IMR-90 (cell line): ENCODE data around the gene INKA1. TPM values are rescaled to one million over a fixed set of nuclear protein-coding genes. Genes with fewer than 3 reads are reported as not detected.

Experiments used
- ATAC-seq: fragments of 200-7000 bp; cut with Tn5 transposase; 2 replicates; pipeline ENCODE4 v1.9.1; 2020; ENCODE audit warnings: low read depth, mild to moderate bottlenecking, moderate library complexity
- BruUV-seq: library from RNA; stranded (reverse); fragments of 400-500 nt; replicated peaks from 2 replicates; lab custom pipeline; 2021; lab: Mats Ljungman, UMichigan
- CTCF ChIA-PET: fragments of 300-600 bp; formaldehyde crosslinking; extraction: SDS; loops from one replicate; lab custom pipeline; 2021; ENCODE audit warnings: antibody characterized with exemption; lab: Yijun Ruan, JAX
- POLR2A ChIA-PET: fragments of 300-600 bp; sonication (Branson Sonifier 250); formaldehyde crosslinking; loops from one replicate; lab custom pipeline; 2022; ENCODE audit warnings: antibody characterized with exemption; ENCODE audit not compliant: unreplicated experiment; lab: Charles Lee
- DNase-seq: peaks from one replicate; pipeline ENCODE4 v3.0.0; 2013
- H2AFZ ChIP-seq: replicated peaks from 2 replicates; pipeline ENCODE3; 2013; ENCODE audit warnings: low read length, mild to moderate bottlenecking; ENCODE audit not compliant: poor library complexity
- H2AK5ac ChIP-seq: 2 replicates; pipeline ENCODE4 v1.6.1; 2013; ENCODE audit warnings: low read depth, low read length, inconsistent platforms
- H2AK9ac ChIP-seq: replicated peaks from 2 replicates; pipeline ENCODE3; 2013; ENCODE audit warnings: mild to moderate bottlenecking, low read depth, low read length, moderate library complexity; ENCODE audit not compliant: poor library complexity
- H2BK120ac ChIP-seq: 2 replicates; pipeline ENCODE4 v1.6.1; 2013; ENCODE audit warnings: low read depth, low read length, inconsistent platforms
- H2BK15ac ChIP-seq: 3 replicates; pipeline ENCODE4 v1.6.1; 2013; ENCODE audit warnings: low read depth, low read length, inconsistent platforms
- H2BK20ac ChIP-seq: 2 replicates; pipeline ENCODE4 v1.6.1; 2013; ENCODE audit warnings: low read depth, mild to moderate bottlenecking, inconsistent platforms, low read length, moderate library complexity
- H2BK5ac ChIP-seq: 2 replicates; pipeline ENCODE4 v1.6.1; 2013; ENCODE audit warnings: mild to moderate bottlenecking, low read depth, low read length, inconsistent platforms; ENCODE audit not compliant: poor library complexity, severe bottlenecking
- H3K14ac ChIP-seq: replicated peaks from 2 replicates; pipeline ENCODE4 v1.6.1; 2013; ENCODE audit warnings: low read depth, low read length, inconsistent platforms
- H3K18ac ChIP-seq: 2 replicates; pipeline ENCODE4 v1.6.1; 2013; ENCODE audit warnings: low read depth, low read length, control low read depth
- H3K23ac ChIP-seq: 2 replicates; pipeline ENCODE4 v1.6.1; 2013; ENCODE audit warnings: low read depth, low read length, inconsistent platforms
- H3K27ac ChIP-seq: 2 replicates; pipeline ENCODE4 v1.5.1; 2013; ENCODE audit warnings: mild to moderate bottlenecking, control low read depth, low read length; ENCODE audit not compliant: insufficient read depth
- H3K27me3 ChIP-seq: 2 replicates; pipeline ENCODE4 v1.6.1; 2013; ENCODE audit warnings: low read length; ENCODE audit not compliant: control insufficient read depth, insufficient read depth
- H3K36me3 ChIP-seq: 2 replicates; pipeline ENCODE4 v1.6.1; 2013; ENCODE audit warnings: low read length, mixed read lengths; ENCODE audit not compliant: control insufficient read depth, insufficient read depth
- H3K4ac ChIP-seq: 2 replicates; pipeline ENCODE4 v1.6.1; 2013; ENCODE audit warnings: low read depth, low read length, inconsistent platforms
- H3K4me1 ChIP-seq: 2 replicates; pipeline ENCODE4 v1.6.1; 2013; ENCODE audit warnings: low read length, mixed read lengths; ENCODE audit not compliant: control insufficient read depth, insufficient read depth
- H3K4me2 ChIP-seq: 2 replicates; pipeline ENCODE4 v1.6.1; 2013; ENCODE audit warnings: low read depth, mild to moderate bottlenecking, control low read depth, low read length, moderate library complexity
- H3K4me3 ChIP-seq: 2 replicates; pipeline ENCODE4 v1.5.1; 2013; ENCODE audit warnings: low read depth, mild to moderate bottlenecking, control low read depth, low read length, moderate library complexity; ENCODE audit not compliant: insufficient read depth
- H3K56ac ChIP-seq: 2 replicates; pipeline ENCODE4 v1.6.1; 2013; ENCODE audit warnings: low read length, inconsistent platforms; ENCODE audit not compliant: insufficient read depth; ENCODE audit errors: extremely low read depth
- H3K79me1 ChIP-seq, 2 experiments: 2 replicates each; pipeline ENCODE4 v1.6.1; 2013; ENCODE audit warnings: low read length in 2 of 2, inconsistent platforms in 1 of 2, low read depth in 1 of 2
- H3K9ac ChIP-seq: 2 replicates; pipeline ENCODE4 v1.6.1; 2013; ENCODE audit warnings: low read depth, low read length, control low read depth
- H3K9me1 ChIP-seq: 2 replicates; pipeline ENCODE4 v1.6.1; 2013; ENCODE audit warnings: low read length, inconsistent platforms; ENCODE audit not compliant: insufficient read depth
- H3K9me3 ChIP-seq: 2 replicates; pipeline ENCODE4 v1.6.1; 2013; ENCODE audit warnings: low read length; ENCODE audit not compliant: control insufficient read depth, insufficient read depth
- H4K20me1 ChIP-seq: 2 replicates; pipeline ENCODE4 v1.6.1; 2013; ENCODE audit warnings: low read length, inconsistent platforms; ENCODE audit not compliant: insufficient read depth
- H4K5ac ChIP-seq: 2 replicates; pipeline ENCODE4 v1.6.1; 2013; ENCODE audit warnings: mild to moderate bottlenecking, low read depth, low read length, control low read depth
- H4K8ac ChIP-seq, 2 experiments: 2 replicates each; pipeline ENCODE4 v1.6.1; 2013; ENCODE audit warnings: low read depth in 2 of 2, low read length in 2 of 2, control low read depth in 1 of 2, inconsistent platforms in 1 of 2
- H4K91ac ChIP-seq: 2 replicates; pipeline ENCODE4 v1.6.1; 2013; ENCODE audit warnings: low read depth, low read length, inconsistent platforms; ENCODE audit not compliant: insufficient read depth
- BHLHE40 ChIP-seq: fragments of 150-350 bp; IDR thresholded peaks from 2 replicates; pipeline ENCODE4 v1.6.1; 2016; ENCODE audit warnings: mild to moderate bottlenecking, low read depth, low read length
- CEBPB ChIP-seq: IDR thresholded peaks from 2 replicates; pipeline ENCODE4 v1.6.1; 2012; ENCODE audit warnings: low read depth, low read length, improper control_type of control experiment
- CHD1 ChIP-seq: IDR thresholded peaks from 2 replicates; pipeline ENCODE4 v1.6.1; 2012; ENCODE audit warnings: low read depth, low read length, improper control_type of control experiment
- FOS ChIP-seq: fragments of 150-350 bp; IDR thresholded peaks from 2 replicates; pipeline ENCODE4 v1.6.1; 2016; ENCODE audit warnings: low read depth, low read length
- MAZ ChIP-seq: IDR thresholded peaks from 2 replicates; pipeline ENCODE4 v1.6.1; 2012; ENCODE audit warnings: low read depth, mild to moderate bottlenecking, low read length, improper control_type of control experiment, moderate library complexity, borderline replicate concordance
- MXI1 ChIP-seq: IDR thresholded peaks from 2 replicates; pipeline ENCODE4 v1.6.1; 2012; ENCODE audit warnings: low read depth, mild to moderate bottlenecking, low read length, moderate library complexity, borderline replicate concordance
- NFE2L2 ChIP-seq: fragments of 150-350 bp; IDR thresholded peaks from 2 replicates; pipeline ENCODE4 v1.6.1; 2016; ENCODE audit warnings: low read depth, mild to moderate bottlenecking, low read length
- POLR2A ChIP-seq: IDR thresholded peaks from 2 replicates; pipeline ENCODE4 v1.6.1; 2012; ENCODE audit warnings: mild to moderate bottlenecking, low read depth, low read length
- RCOR1 ChIP-seq: IDR thresholded peaks from 2 replicates; pipeline ENCODE4 v1.6.1; 2012; ENCODE audit warnings: mild to moderate bottlenecking, low read length, improper control_type of control experiment; ENCODE audit not compliant: insufficient replicate concordance
- RFX5 ChIP-seq: IDR thresholded peaks from 2 replicates; pipeline ENCODE4 v1.8.0; 2012; ENCODE audit warnings: low read depth, mild to moderate bottlenecking, low read length, moderate library complexity
- SMC3 ChIP-seq: fragments of 150-350 bp; IDR thresholded peaks from 2 replicates; pipeline ENCODE4 v1.6.1; 2016; ENCODE audit warnings: low read depth, mild to moderate bottlenecking, antibody characterized with exemption, low read length, moderate library complexity
- WGBS, 2 experiments: methylation state at CpG; one replicate each; pipeline versions ENCODE4 v1.1.5 to v1.1.7; 2013; ENCODE audit warnings: missing lambda C conversion rate in 2 of 2; ENCODE audit not compliant: insufficient read length in 1 of 2; ENCODE audit errors: extremely low coverage in 2 of 2; 5-methylcytosine and 5-hydroxymethylcytosine counted together
- dilution Hi-C: fragments of 300-500 bp; cut with HindIII; formaldehyde crosslinking; loops from one replicate; pipeline ENCODE4 v1.14.3; 2018; ENCODE audit warnings: low sequenced_read_pairs; ENCODE audit not compliant: unreplicated experiment
- in situ Hi-C: fragments of 300-500 bp; cut with MboI; formaldehyde crosslinking; loops from 3 replicates; pipeline ENCODE4 v1.14.3; 2019; ENCODE audit warnings: low sequenced_read_pairs, inconsistent platforms, mixed read lengths
- intact Hi-C: fragments of 100-400 bp; cut with micrococcal nuclease; formaldehyde crosslinking; loops from 2 replicates; pipeline ENCODE4 v1.10.0; 2022
- polyA plus RNA-seq, 3 experiments: library from polyadenylated mRNA; depleted of rRNA; stranded (reverse); fragments of >200 nt; gene quantifications; 2 replicates each; pipeline ENCODE4 v1.2.3, GENCODE V29; 2012; ENCODE audit warnings: low replicate concordance in 1 of 3
- total RNA-seq: library from RNA; depleted of rRNA; stranded (reverse); fragments of >200 nt; gene quantifications from 2 replicates; pipeline ENCODE4 v1.2.3, GENCODE V29; 2012
- TF ChIP-seq, protein P1 (sequence below): conservative IDR thresholded peaks from 2 replicates; pipeline ENCODE4 v1.5.1; 2012; ENCODE audit warnings: mild to moderate bottlenecking, low read depth, low read length, improper control_type of control experiment

INKA1 gene
- total and polyA plus RNA-seq, 2 of the 4 experiments (the other 2 are of a cell fraction), result 2.3 to 4.5 TPM

DNA sequence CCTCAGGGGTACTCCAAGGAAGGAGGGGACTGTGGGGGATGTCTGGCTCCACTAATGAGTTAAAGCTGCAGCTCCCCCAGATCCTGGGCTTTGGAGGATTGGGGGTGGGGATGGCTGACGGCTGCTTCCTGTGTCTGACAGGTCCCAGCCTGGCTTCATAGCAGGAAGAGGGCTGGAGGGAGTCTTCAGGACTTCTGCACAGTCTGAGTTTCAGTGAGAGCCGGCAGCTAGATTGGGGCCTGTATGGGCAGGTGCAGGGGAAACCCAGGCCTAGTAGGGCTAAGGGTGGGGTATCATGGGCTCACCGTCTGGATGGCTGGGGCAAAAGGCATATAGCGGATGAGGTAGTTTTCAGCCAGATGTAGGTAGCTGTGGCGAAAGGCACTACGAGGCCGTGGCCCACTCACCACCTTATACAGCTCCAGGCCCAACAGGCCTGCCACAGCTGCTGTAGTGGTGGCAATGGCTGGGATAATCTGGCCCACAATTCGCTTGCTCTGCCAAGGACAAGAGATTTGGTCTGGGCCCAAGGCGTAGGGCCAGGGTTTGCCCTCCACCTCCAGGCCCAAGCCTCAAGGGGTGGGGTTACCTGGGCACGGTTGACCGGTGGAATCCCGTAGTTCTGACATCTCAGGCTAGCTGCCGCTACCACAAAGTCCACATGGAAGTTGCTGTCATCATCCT lies 4.5 kb downstream of the INKA1 start (continued):
- TF ChIP-seq, protein P1, sequence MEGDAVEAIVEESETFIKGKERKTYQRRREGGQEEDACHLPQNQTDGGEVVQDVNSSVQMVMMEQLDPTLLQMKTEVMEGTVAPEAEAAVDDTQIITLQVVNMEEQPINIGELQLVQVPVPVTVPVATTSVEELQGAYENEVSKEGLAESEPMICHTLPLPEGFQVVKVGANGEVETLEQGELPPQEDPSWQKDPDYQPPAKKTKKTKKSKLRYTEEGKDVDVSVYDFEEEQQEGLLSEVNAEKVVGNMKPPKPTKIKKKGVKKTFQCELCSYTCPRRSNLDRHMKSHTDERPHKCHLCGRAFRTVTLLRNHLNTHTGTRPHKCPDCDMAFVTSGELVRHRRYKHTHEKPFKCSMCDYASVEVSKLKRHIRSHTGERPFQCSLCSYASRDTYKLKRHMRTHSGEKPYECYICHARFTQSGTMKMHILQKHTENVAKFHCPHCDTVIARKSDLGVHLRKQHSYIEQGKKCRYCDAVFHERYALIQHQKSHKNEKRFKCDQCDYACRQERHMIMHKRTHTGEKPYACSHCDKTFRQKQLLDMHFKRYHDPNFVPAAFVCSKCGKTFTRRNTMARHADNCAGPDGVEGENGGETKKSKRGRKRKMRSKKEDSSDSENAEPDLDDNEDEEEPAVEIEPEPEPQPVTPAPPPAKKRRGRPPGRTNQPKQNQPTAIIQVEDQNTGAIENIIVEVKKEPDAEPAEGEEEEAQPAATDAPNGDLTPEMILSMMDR, result no peak

- no peak for DNase-seq
- H4K5ac ChIP-seq, result peak overlapping the region; percentile 94
- peaks cover 3 to 16% of the 10 kb centered on the region in 2 experiments; a peak in 2 of 4 replicates for H3K79me1 ChIP-seq
- H3K27me3 ChIP-seq, result no peaks in the 10 kb centered on the region
- no peak overlapping the region for H3K56ac ChIP-seq
- BruUV-seq, result no TSS peak
- peak; percentile 32 for ATAC-seq
- H4K20me1 ChIP-seq, result no peaks in the 10 kb centered on the region
- H3K4me1 ChIP-seq, result peaks cover 8% of the 10 kb centered on the region
- H2BK120ac ChIP-seq, result no peak overlapping the region
- H3K9me3 ChIP-seq, result no peaks in the 10 kb centered on the region
- H2AK9ac ChIP-seq, result peak overlapping the region; percentile 88
- peak overlapping the region; percentile 73; the same call in 1 of the 2 replicates for H2AK5ac ChIP-seq
- no peak overlapping the region for H3K18ac ChIP-seq
- peak overlapping the region; percentile 98 for H2AFZ ChIP-seq
- no peak overlapping the region; the same call in 2 of the 3 replicates for H2BK15ac ChIP-seq
- peak overlapping the region; percentile 97 for H3K9ac ChIP-seq
- H3K4ac ChIP-seq, result peak overlapping the region; percentile 98
- peak overlapping the region; percentile 100 for H3K14ac ChIP-seq
- dilution Hi-C loops, result no loop called here
- H4K8ac ChIP-seq, result peak overlapping the region; percentile 99 to 100
- H4K91ac ChIP-seq, result peak overlapping the region; percentile 97
- H3K27ac ChIP-seq, result peak overlapping the region; percentile 93
- peaks cover 12% of the 10 kb centered on the region; the same call in 1 of the 2 replicates for H3K9me1 ChIP-seq
- H3K4me3 ChIP-seq, result peak overlapping the region; percentile 55
- H3K23ac ChIP-seq, result peak overlapping the region; percentile 21; the same call in 1 of the 2 replicates
- 60% methylated on average over 1 of the region's 9 CpGs; no CpG with 5 or more reads in 1 of the 2 experiments for WGBS, 2 experiments
- H3K36me3 ChIP-seq, result peaks cover 31% of the 10 kb centered on the region
- CTCF ChIA-PET, result no interaction called here
- POLR2A ChIA-PET, result interaction anchor here (1.3 kb wide), 1 partner anchor 9 kb away, joined by 4 read pairs; no protein-coding TSS in a partner anchor
- in situ Hi-C loops, result no loop called here
- intact Hi-C loops, result no loop called here
- H3K4me2 ChIP-seq, result peak overlapping the region; percentile 89
- H2BK5ac ChIP-seq, result no peak overlapping the region
- no peak overlapping the region for H2BK20ac ChIP-seq
- no peak for TF ChIP-seq SMC3
- no peak for TF ChIP-seq CHD1
- TF ChIP-seq, protein P1, result no peak
- no peak for TF ChIP-seq RFX5
- no peak for TF ChIP-seq BHLHE40
- TF ChIP-seq CEBPB, result no peak
- no peak for TF ChIP-seq RCOR1
- TF ChIP-seq FOS, result no peak
- no peak for TF ChIP-seq MAZ
- TF ChIP-seq NFE2L2, result no peak
- no peak for TF ChIP-seq MXI1
- no peak for TF ChIP-seq POLR2A
These were observed 9.9 kb downstream of the INKA1 start for GRCh38 chr3:49812916-49813496.
